Bronchial epithelial cell (primary cell): ENCODE results near the gene WDR90. TPM values are rescaled to one million over a fixed set of nuclear protein-coding genes. Genes with fewer than 3 reads are reported as not detected.

Source experiments
- DNase-seq: peaks from one replicate; pipeline ENCODE4 v3.0.0-alpha.2; 2010; ENCODE audit warnings: low read depth
- FAIRE-seq: peaks from 2 replicates; lab custom pipeline; 2011; peaks lifted over from hg19 to GRCh38; lab: Jason Lieb, UNC
- H3K27me3 ChIP-seq: 2 replicates; pipeline ENCODE4 v1.5.1; 2011; ENCODE audit warnings: low read length; ENCODE audit not compliant: control insufficient read depth, insufficient read depth
- H3K36me3 ChIP-seq: 2 replicates; pipeline ENCODE4 v1.5.1; 2011; ENCODE audit warnings: low read length; ENCODE audit not compliant: control insufficient read depth, insufficient read depth
- H3K4me3 ChIP-seq: 2 replicates; pipeline ENCODE4 v1.5.1; 2011; ENCODE audit warnings: mild to moderate bottlenecking, low read depth, low read length, control low read depth
- CTCF ChIP-seq: IDR thresholded peaks from 2 replicates; pipeline ENCODE4 v1.5.1; 2011; ENCODE audit warnings: mild to moderate bottlenecking, moderate library complexity, low read length, control low read depth, inconsistent platforms; ENCODE audit not compliant: insufficient read depth, severe bottlenecking
- total RNA-seq: library from RNA; depleted of rRNA; stranded (reverse); fragments of >200 nt; gene quantifications from 2 replicates; pipeline ENCODE4 v1.2.1, GENCODE V29; 2014

The WDR90 gene
- total RNA-seq, 1 donor from 2014 or later, result 4.2 TPM

- no peak for TF ChIP-seq CTCF
- H3K4me3 ChIP-seq, result no peak overlapping the region
- DNase-seq, result no peak
- H3K27me3 ChIP-seq, result no peaks in the 10 kb centered on the region
- H3K36me3 ChIP-seq, result peaks cover 32% of the 10 kb centered on the region
- FAIRE-seq, result no peak
These were observed 24.3 kb downstream of the WDR90 start for GRCh38 chr16:673399-673991.

GRCh38 chr16:674214-674881 lies 25.2 kb downstream of the WDR90 start:
- no peaks in the 10 kb centered on the region for H3K27me3 ChIP-seq
- no peak for DNase-seq
- peaks cover 31% of the 10 kb centered on the region for H3K36me3 ChIP-seq
- TF ChIP-seq CTCF, result no peak
- no peak overlapping the region for H3K4me3 ChIP-seq
- no peak for FAIRE-seq

GRCh38 chr16:674968-675883 lies 26.1 kb downstream of the WDR90 start, which contains the start of gene RHBDL1:
TSS of gene RHBDL1 (plus strand) at chr16:675671. CDS start at chr16:675791, 120 bp downstream.
- no peak for DNase-seq
- no peak for FAIRE-seq
- H3K4me3 ChIP-seq, result peak within 1 kb of the TSS; percentile 30
- no peaks in the 10 kb centered on the region for H3K27me3 ChIP-seq
- H3K36me3 ChIP-seq, result peaks cover 24% of the 10 kb centered on the region
- TF ChIP-seq CTCF, result no peak

- H3K27me3 ChIP-seq, result no peaks in the 10 kb centered on the region
- H3K36me3 ChIP-seq, result peaks cover 19% of the 10 kb centered on the region
- FAIRE-seq (no peak), DNase-seq (no peak)
- H3K4me3 ChIP-seq, result peak overlapping the region; percentile 30
- no peak for TF ChIP-seq CTCF
These were observed 26.9 kb downstream of the WDR90 start for GRCh38 chr16:675884-676564.

- Histone ChIP-seq H3K36me3 (peaks cover 21% of the 10 kb centered on the region), H3K4me3 (peak overlapping the region; percentile 14), H3K27me3 (no peaks in the 10 kb centered on the region)
- no peak for DNase-seq
- TF ChIP-seq CTCF, result no peak
- no peak for FAIRE-seq
These were observed 27.4 kb downstream of the WDR90 start for GRCh38 chr16:676565-676902.
